ENCODE results near the gene UPK3A. TPM values are rescaled to one million over a fixed set of nuclear protein-coding genes. Genes with fewer than 3 reads are reported as not detected.

Gene UPK3A
- total RNA-seq, 1 donor from 2014 or later = not detected

DNA sequence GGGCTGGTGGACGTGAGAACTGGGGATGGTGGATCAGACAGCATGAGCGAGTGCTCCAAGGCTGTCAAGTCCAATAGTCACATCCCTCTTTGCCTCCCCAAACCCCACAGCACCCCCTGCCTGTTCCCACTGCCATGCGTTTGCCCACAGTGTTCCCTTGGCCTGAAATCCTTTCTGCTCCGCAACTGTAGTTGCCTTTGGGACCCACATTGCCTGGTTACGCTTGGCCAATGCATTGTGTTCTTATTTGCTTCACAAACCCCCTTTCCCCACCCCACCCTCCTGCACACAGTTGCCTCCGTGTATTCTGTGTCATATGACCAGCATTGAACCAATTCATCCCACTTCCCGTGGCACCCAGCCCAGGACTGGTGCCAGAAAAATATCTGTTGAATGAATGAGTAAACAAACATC, 42.0 kb upstream of the UPK3A start:
- Mint-ChIP-seq H3K36me3 (ENCODE audit: low read depth) (no peaks in the 10 kb centered on the region), H3K27ac (ENCODE audit: unreplicated experiment) (no peak overlapping the region), H3K9me3 (no peaks in the 10 kb centered on the region), H3K4me3 (peak overlapping the region; percentile 67), H3K27me3 (ENCODE audit: low read depth) (no peaks in the 10 kb centered on the region), H3K4me1 (peaks cover 32% of the 10 kb centered on the region)
- TF ChIP-seq, protein P1, sequence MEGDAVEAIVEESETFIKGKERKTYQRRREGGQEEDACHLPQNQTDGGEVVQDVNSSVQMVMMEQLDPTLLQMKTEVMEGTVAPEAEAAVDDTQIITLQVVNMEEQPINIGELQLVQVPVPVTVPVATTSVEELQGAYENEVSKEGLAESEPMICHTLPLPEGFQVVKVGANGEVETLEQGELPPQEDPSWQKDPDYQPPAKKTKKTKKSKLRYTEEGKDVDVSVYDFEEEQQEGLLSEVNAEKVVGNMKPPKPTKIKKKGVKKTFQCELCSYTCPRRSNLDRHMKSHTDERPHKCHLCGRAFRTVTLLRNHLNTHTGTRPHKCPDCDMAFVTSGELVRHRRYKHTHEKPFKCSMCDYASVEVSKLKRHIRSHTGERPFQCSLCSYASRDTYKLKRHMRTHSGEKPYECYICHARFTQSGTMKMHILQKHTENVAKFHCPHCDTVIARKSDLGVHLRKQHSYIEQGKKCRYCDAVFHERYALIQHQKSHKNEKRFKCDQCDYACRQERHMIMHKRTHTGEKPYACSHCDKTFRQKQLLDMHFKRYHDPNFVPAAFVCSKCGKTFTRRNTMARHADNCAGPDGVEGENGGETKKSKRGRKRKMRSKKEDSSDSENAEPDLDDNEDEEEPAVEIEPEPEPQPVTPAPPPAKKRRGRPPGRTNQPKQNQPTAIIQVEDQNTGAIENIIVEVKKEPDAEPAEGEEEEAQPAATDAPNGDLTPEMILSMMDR (conservative IDR thresholded peaks at IDR 0.05) = no peak
- DNase-seq (ENCODE audit: low read depth, low spot score) = no peak

DNA sequence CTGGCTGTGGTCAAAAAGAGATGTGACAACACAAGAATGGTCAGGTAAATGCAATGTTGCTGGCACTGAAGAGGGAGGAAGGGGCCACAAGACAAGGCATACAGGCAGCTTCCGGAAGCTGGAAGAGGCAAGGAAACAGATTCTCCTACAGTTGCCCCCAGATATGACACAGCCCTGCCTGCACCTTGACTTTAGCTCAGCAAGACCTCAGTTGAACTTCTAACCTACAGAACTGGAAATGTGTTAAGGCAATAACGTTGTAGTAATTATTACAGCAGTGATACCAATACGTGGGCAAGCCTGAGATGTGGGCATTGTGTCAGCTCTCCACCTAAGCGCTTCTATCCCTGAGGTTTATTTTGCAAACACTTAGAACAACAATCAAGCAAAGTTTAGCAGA, 39.8 kb upstream of the UPK3A start:
- TF ChIP-seq, protein P1 (conservative IDR thresholded peaks at IDR 0.05) = no peak
- no peaks in the 10 kb centered on the region for H3K36me3 Mint-ChIP-seq (ENCODE audit: low read depth)
- peak overlapping the region; percentile 10 for H3K4me3 Mint-ChIP-seq
- H3K27ac Mint-ChIP-seq (ENCODE audit: unreplicated experiment) = no peak overlapping the region
- H3K4me1 Mint-ChIP-seq = peaks cover 14% of the 10 kb centered on the region
- DNase-seq (ENCODE audit: low read depth, low spot score) = no peak
- H3K9me3 Mint-ChIP-seq = no peaks in the 10 kb centered on the region
- H3K27me3 Mint-ChIP-seq (ENCODE audit: low read depth) = no peaks in the 10 kb centered on the region

DNA sequence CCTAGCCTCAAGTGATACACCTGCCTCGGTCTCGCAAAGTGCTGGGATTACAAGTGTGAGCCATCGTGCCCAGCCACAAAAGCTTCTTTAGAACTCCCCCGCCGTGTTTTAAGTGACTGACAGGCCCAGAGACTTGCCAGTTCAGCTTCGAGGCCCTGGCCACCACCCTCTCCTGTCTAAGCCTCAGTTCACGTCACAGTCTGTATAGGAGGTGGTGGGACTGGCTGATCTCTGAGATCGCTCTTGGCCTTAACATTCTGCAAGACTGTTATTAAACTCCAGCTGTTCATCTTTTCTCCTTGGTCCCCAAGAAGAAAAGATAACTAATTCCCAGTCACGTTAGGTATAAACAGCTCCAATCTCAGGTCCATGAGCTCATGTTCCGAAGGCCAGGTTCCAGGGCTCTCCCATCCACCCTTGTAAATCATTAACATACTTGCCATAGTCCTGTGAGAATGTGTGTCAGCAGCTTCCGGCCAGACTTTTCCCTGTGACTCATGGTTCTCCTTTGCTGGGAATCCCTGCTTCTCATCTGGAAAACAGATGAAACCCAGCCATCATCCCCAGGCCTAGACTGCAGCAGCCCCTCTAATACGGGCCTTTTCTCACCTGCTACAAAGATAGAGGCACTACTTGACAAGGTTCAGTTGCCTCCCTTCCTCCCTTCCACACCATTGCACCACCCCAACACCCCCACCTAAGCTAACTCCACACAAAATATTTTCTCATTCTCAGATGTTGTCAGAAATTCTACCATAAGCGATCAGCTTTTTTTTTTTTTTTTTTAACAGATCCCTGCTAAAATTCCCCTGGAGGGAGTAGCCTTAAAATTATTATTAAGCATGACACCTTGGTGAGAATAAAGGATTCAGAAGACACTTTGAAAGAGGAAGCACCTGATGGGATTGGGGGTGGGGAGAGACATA, 38.4 kb upstream of the UPK3A start:
- H3K9me3 Mint-ChIP-seq = no peaks in the 10 kb centered on the region
- H3K27ac Mint-ChIP-seq (ENCODE audit: unreplicated experiment) = no peak overlapping the region
- H3K36me3 Mint-ChIP-seq (ENCODE audit: low read depth) = no peaks in the 10 kb centered on the region
- no peaks in the 10 kb centered on the region for H3K27me3 Mint-ChIP-seq (ENCODE audit: low read depth)
- peaks cover 11% of the 10 kb centered on the region for H3K4me1 Mint-ChIP-seq
- DNase-seq (ENCODE audit: low read depth, low spot score) = no peak
- H3K4me3 Mint-ChIP-seq = peak overlapping the region; percentile 9
- TF ChIP-seq, protein P1 (conservative IDR thresholded peaks at IDR 0.05) = no peak

DNA sequence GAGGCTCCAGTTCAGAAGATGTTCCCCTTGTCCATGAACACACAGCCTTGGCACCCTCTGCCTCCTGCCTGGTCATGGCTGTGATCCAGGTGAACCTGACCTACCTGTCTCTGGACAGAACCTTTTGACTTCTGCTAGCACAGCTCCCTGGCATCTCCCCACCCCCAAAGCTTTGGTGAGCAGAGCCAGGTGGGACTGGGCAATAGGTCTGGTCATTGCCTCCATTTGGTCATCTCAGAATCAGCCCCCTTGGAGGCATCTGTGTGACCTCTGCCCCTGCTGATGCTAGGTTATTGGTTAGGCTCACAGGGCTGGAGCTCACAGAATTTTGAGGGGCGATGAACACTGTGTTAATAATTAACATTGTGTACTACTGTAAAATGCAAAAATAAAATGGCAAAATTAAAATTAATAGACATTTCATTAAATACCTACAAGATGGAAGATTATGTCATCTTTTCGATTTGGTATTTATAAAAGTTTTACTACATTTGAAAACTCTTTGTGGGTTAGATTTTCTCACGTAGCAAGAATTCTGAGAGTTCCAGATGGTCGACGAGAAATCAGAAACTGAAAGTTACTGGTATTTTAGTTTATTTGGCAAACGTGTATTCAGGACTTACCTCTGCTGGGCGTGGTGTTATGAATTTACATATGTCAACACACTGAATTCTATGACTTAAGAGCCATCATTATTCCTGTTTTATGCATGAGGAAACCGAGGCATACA, 35.8 kb upstream of the UPK3A start:
- no peak for DNase-seq (ENCODE audit: low read depth, low spot score)
- TF ChIP-seq, protein P1 (conservative IDR thresholded peaks at IDR 0.05) = no peak

DNA sequence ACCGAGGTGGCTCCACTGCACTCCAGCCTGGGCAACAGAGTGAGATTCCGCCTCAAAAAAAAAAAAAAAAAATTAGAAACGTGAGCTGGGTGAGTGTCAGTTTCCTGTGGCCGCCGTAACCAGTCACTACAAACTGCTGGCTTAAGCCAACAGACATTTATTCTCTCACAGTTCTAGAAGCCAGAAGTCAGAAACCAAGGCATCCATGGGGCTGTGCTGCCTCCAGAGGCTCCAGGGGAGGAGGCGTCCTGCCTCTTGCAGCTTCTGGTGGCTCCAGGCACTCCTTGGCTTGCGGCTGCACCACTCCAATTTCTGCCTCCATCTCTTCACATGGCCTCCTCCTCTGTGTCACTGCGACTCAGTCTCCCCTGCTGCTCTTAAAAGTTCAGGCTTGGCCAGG, 32.9 kb upstream of the UPK3A start:
- Mint-ChIP-seq H3K4me3 (no peak overlapping the region), H3K4me1 (peaks cover 16% of the 10 kb centered on the region), H3K9me3 (no peaks in the 10 kb centered on the region), H3K27me3 (ENCODE audit: low read depth) (no peaks in the 10 kb centered on the region), H3K36me3 (ENCODE audit: low read depth) (no peaks in the 10 kb centered on the region), H3K27ac (ENCODE audit: unreplicated experiment) (no peak overlapping the region)
- TF ChIP-seq, protein P1 (conservative IDR thresholded peaks at IDR 0.05) = no peak
- no peak for DNase-seq (ENCODE audit: low read depth, low spot score)

More for the DNA sequence above, 35.8 kb upstream of the UPK3A start:
- Mint-ChIP-seq H3K27me3 (ENCODE audit: low read depth) (no peaks in the 10 kb centered on the region), H3K27ac (ENCODE audit: unreplicated experiment) (no peak overlapping the region), H3K36me3 (ENCODE audit: low read depth) (no peaks in the 10 kb centered on the region), H3K4me3 (no peak overlapping the region), H3K4me1 (peaks cover 11% of the 10 kb centered on the region), H3K9me3 (no peaks in the 10 kb centered on the region)

Measured in neural crest cell (in vitro differentiated cells).